ENCODE results near the gene WNT6. TPM values are rescaled to one million over a fixed set of nuclear protein-coding genes. Genes with fewer than 3 reads are reported as not detected.
A peak's percentile ranks its signal among the peaks of the same experiment; 100 is the strongest.

The WNT6 gene
- total RNA-seq, 1 donor from 2014 or later = 0.89 TPM

GRCh38 chr2:218877331-218877730 lies 17.7 kb downstream of the WNT6 start:
- no peak for DNase-seq
- Mint-ChIP-seq H3K36me3 (ENCODE audit: low read depth) (no peaks in the 10 kb centered on the region), H3K9me3 (no peaks in the 10 kb centered on the region), H3K4me3 (no peak overlapping the region), H3K27me3 (peaks cover 12% of the 10 kb centered on the region), H3K4me1 (peaks cover 55% of the 10 kb centered on the region), H3K27ac (no peak overlapping the region)
- POLR2A ChIA-PET = interaction anchor here (20.0 kb wide), 1 partner anchor 16 kb away, joined by 969 read pairs; no protein-coding TSS in a partner anchor
- CTCF ChIA-PET = interaction anchor here (1.2 to 21.7 kb wide), 11 partner anchors 11 to 119 kb away, joined by 4 to 1062 read pairs (median 9); no protein-coding TSS in a partner anchor
- no peak for ATAC-seq (ENCODE audit: low read depth)
- intact Hi-C loops (cut with micrococcal nuclease) = no loop called here
- TF ChIP-seq CTCF (IDR thresholded peaks at IDR 0.05) = no peak

DNA sequence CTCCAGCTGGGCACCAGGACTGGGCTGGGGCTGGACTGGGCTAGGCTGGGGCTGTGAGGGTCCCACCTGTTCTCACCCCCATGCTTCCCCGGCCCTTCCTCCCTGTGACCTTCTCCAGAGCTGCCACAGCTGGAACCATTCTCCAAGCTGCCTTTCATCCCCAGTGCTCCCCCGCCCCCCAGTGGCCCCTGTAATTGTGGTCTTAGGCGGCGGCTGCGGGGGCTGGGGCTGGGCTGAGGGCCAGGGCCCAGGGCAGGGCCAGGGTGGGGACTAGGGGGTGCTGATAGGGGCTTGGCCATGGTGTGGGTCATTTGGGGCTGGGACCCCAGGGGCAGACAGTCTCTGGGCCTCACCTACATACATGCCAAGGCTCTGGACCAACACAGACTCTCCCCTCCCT lies 18.3 kb downstream of the WNT6 start:
- DNase-seq = no peak
- intact Hi-C loops (cut with micrococcal nuclease) = no loop called here
- Mint-ChIP-seq H3K4me1 (peaks cover 55% of the 10 kb centered on the region), H3K9me3 (no peaks in the 10 kb centered on the region), H3K36me3 (ENCODE audit: low read depth) (peaks cover 4% of the 10 kb centered on the region), H3K4me3 (no peak overlapping the region), H3K27ac (no peak overlapping the region), H3K27me3 (peaks cover 10% of the 10 kb centered on the region)
- POLR2A ChIA-PET = interaction anchor here (20.0 kb wide), 1 partner anchor 15 kb away, joined by 969 read pairs; no protein-coding TSS in a partner anchor
- CTCF ChIA-PET = interaction anchor here (2.6 to 21.7 kb wide), 2 partner anchors 21 to 104 kb away, joined by 10 to 1062 read pairs; no protein-coding TSS in a partner anchor
- no peak for ATAC-seq (ENCODE audit: low read depth)
- no peak for TF ChIP-seq CTCF (IDR thresholded peaks at IDR 0.05)

DNA sequence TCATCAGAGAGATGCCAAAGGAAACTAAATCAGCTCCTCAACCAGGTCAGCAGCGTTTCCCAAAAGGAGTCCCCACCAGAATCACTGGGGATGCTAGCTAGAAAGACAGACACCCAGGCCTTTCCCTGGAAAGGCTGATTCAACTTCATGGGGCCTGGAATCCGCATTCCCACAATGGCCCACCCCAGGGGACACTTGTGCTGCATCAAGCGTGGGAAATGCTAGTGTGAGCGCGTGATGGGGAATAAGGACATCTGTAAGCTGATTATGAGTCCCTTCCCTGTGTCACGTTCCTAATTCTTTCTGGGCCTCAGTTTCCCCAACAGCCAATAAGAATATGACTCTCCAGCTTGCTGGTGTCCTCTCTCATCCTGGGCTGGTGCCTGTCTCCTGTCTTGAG lies 18.9 kb downstream of the WNT6 start:
- Mint-ChIP-seq H3K36me3 (ENCODE audit: low read depth) (peaks cover 4% of the 10 kb centered on the region), H3K4me3 (no peak overlapping the region), H3K27ac (no peak overlapping the region), H3K4me1 (peaks cover 55% of the 10 kb centered on the region), H3K9me3 (no peaks in the 10 kb centered on the region), H3K27me3 (peaks cover 6% of the 10 kb centered on the region)
- ChIA-PET CTCF (interaction anchor here (1.3 to 21.7 kb wide), 3 partner anchors 9 to 102 kb away, joined by 5 to 1062 read pairs (median 5); no protein-coding TSS in a partner anchor), POLR2A (interaction anchor here (1.3 to 20.0 kb wide), 2 partner anchors 15 to 371 kb away, joined by 4 to 969 read pairs; no protein-coding TSS in a partner anchor)
- no peak for TF ChIP-seq CTCF (IDR thresholded peaks at IDR 0.05)
- no peak for ATAC-seq (ENCODE audit: low read depth)
- no peak for DNase-seq
- intact Hi-C loops (cut with micrococcal nuclease) = no loop called here

GRCh38 chr2:218878926-218879761 lies 19.5 kb downstream of the WNT6 start:
- CTCF ChIA-PET = interaction anchor here (1.3 to 21.7 kb wide), 3 partner anchors 8 to 101 kb away, joined by 5 to 1062 read pairs (median 5); no protein-coding TSS in a partner anchor
- POLR2A ChIA-PET = interaction anchor here (1.2 to 20.0 kb wide), 5 partner anchors 8 to 400 kb away, joined by 3 to 969 read pairs (median 4); partner anchors contain the start of gene DNAJB2
- peak overlapping the region; percentile 90 for H3K4me3 Mint-ChIP-seq
- ATAC-seq (ENCODE audit: low read depth) = no peak
- peak overlapping the region; percentile 92 for H3K27ac Mint-ChIP-seq
- DNase-seq = no peak
- H3K4me1 Mint-ChIP-seq = peaks cover 57% of the 10 kb centered on the region
- no peak for TF ChIP-seq CTCF (IDR thresholded peaks at IDR 0.05)
- H3K9me3 Mint-ChIP-seq = no peaks in the 10 kb centered on the region
- peaks cover 6% of the 10 kb centered on the region for H3K27me3 Mint-ChIP-seq
- H3K36me3 Mint-ChIP-seq (ENCODE audit: low read depth) = peaks cover 4% of the 10 kb centered on the region
- intact Hi-C loops (cut with micrococcal nuclease) = no loop called here

- Mint-ChIP-seq H3K4me3 (peak overlapping the region; percentile 90), H3K27me3 (peaks cover 3% of the 10 kb centered on the region), H3K9me3 (no peaks in the 10 kb centered on the region), H3K36me3 (ENCODE audit: low read depth) (peaks cover 4% of the 10 kb centered on the region), H3K4me1 (peaks cover 62% of the 10 kb centered on the region), H3K27ac (peak overlapping the region; percentile 92)
- POLR2A ChIA-PET = interaction anchor here (0.6 to 20.0 kb wide), 11 partner anchors 8 to 508 kb away, joined by 3 to 969 read pairs (median 3); partner anchors contain the start of genes CNPPD1, DNAJB2 and DNPEP
- CTCF ChIA-PET = interaction anchor here (1.3 to 21.7 kb wide), 3 partner anchors 8 to 100 kb away, joined by 5 to 1062 read pairs (median 5); no protein-coding TSS in a partner anchor
- DNase-seq (no peak), ATAC-seq (ENCODE audit: low read depth) (no peak)
- intact Hi-C loops (cut with micrococcal nuclease) = loop anchor here (1.0 to 5.0 kb wide), 6 partner anchors 13 to 662 kb away; partner anchors contain the start of genes ARPC2, CNPPD1, DNAJB2 and TTLL4
- TF ChIP-seq CTCF (IDR thresholded peaks at IDR 0.05) = no peak
Measured at GRCh38 chr2:218879776-218880101, 20.1 kb downstream of the WNT6 start.
